Measurements from ENCODE around the gene KCP.

The KCP gene

DNA sequence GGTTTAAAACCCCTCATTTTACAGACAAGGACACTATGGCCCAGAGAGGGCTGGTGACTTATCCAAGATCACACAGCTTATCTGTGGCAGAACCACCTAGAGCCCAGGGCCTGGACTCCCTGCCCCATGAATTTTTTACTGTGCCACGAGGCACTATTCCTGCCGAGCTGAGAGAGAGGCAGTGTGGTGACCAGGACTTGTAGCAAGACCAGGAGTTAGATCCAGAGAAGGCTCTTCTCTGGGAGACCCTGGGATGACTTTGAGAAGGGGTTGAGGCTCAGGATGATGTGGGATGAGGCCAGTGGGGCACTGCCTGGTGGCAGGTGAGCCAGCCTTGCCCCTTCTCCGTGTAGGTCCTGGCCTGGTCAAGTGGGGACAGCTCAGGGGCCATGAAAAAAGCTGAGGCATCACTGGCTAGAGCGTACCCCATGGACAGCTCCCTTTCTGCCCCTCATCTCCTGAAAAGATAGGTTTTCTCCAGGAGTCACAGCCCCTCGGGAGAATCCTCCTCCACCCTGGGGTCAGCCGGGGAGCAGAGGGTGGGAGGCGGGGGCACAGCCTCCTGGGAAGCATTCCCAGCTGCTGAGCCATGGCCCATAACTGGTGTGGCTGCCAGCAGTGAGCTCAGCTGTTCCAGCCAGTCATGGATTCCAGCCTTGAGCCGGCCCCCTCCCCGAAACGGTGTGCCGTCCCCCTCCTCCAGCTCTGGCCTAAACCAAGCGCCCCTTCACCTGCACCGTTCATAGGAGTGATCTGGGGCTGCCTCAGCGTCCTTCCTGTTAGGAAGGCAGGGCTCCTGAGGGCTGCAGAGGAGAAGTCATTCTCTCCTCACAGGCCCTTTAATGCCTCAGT, 74.5 kb downstream of the KCP start:
- TF ChIP-seq, protein P1, sequence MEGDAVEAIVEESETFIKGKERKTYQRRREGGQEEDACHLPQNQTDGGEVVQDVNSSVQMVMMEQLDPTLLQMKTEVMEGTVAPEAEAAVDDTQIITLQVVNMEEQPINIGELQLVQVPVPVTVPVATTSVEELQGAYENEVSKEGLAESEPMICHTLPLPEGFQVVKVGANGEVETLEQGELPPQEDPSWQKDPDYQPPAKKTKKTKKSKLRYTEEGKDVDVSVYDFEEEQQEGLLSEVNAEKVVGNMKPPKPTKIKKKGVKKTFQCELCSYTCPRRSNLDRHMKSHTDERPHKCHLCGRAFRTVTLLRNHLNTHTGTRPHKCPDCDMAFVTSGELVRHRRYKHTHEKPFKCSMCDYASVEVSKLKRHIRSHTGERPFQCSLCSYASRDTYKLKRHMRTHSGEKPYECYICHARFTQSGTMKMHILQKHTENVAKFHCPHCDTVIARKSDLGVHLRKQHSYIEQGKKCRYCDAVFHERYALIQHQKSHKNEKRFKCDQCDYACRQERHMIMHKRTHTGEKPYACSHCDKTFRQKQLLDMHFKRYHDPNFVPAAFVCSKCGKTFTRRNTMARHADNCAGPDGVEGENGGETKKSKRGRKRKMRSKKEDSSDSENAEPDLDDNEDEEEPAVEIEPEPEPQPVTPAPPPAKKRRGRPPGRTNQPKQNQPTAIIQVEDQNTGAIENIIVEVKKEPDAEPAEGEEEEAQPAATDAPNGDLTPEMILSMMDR (IDR thresholded peaks at IDR 0.05; ENCODE audit: low read depth, low read length, missing control alignments): no peak
- DNase-seq (ENCODE audit: low read depth): no peak
- H3K4me3 ChIP-seq (ENCODE audit: low read depth, low read length): no peak overlapping the region

DNA sequence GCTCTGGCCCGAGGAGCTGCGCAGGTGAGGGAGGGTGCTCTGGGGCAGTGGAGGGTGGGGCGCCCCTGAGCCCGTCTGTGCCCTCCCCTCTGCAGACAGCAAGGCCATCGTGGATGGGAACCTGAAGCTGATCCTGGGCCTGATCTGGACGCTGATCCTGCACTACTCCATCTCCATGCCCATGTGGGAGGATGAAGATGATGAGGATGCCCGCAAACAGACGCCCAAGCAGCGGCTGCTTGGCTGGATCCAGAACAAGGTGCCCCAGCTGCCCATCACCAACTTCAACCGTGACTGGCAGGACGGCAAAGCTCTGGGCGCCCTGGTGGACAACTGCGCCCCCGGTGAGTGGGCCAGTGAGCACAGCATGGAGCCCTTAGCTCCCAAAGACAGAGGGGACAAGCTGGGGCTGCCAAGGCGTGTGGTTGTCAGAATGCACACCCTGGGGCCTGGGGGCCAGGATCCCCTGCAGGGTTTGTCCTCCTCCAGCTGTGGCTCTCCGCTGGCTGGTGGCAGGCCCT, 75.2 kb downstream of the KCP start:
- H3K4me3 ChIP-seq (ENCODE audit: low read depth, low read length): no peak overlapping the region
- DNase-seq (ENCODE audit: low read depth): no peak
- TF ChIP-seq, protein P1 (IDR thresholded peaks at IDR 0.05; ENCODE audit: low read depth, low read length, missing control alignments): no peak

DNA sequence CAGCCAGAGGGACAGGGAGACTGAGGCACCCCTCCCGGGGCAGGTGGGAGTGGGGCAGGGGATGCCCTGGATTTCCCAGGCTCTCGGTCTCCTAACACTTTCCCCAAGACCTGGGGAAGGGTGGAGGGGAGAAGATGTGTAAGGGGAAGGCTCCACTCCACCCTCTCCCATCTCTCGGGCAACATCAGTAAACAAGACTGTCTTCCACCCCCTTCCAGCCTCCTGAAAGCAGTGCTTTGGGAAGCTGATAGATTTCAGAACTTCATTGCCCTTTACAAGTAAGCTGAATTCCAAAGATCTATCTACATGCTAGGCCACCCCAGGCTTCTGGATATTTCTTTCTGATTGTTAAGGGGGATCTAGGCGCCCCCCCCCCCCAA, 76.6 kb downstream of the KCP start:
- DNase-seq (ENCODE audit: low read depth): no peak
- no peak overlapping the region for H3K4me3 ChIP-seq (ENCODE audit: low read depth, low read length)
- TF ChIP-seq, protein P1 (IDR thresholded peaks at IDR 0.05; ENCODE audit: low read depth, low read length, missing control alignments): no peak

GRCh38 chr7:128833148-128833945, 77.2 kb downstream of the KCP start:
- no peak for DNase-seq (ENCODE audit: low read depth)
- no peak overlapping the region for H3K4me3 ChIP-seq (ENCODE audit: low read depth, low read length)
- TF ChIP-seq, protein P1 (IDR thresholded peaks at IDR 0.05; ENCODE audit: low read depth, low read length, missing control alignments): no peak

GRCh38 chr7:128832880-128833147, 77.7 kb downstream of the KCP start:
- no peak for DNase-seq (ENCODE audit: low read depth)
- H3K4me3 ChIP-seq (ENCODE audit: low read depth, low read length): no peak overlapping the region
- TF ChIP-seq, protein P1 (IDR thresholded peaks at IDR 0.05; ENCODE audit: low read depth, low read length, missing control alignments): no peak

- TF ChIP-seq, protein P1 (IDR thresholded peaks at IDR 0.05; ENCODE audit: low read depth, low read length, missing control alignments): no peak
- no peak for DNase-seq (ENCODE audit: low read depth)
- no peak overlapping the region for H3K4me3 ChIP-seq (ENCODE audit: low read depth, low read length)
Measured at GRCh38 chr7:128831994-128832879, 78.3 kb downstream of the KCP start.

All from GM12864 (cell line).